CMK (cell line): ENCODE measurements around the gene PARD3B.

Source experiments
- DNase-seq: peaks from one replicate; pipeline ENCODE4 v3.0.0-alpha.2; 2010; ENCODE audit warnings: low read depth

The PARD3B gene

GRCh38 chr2:204544961-204545860 lies at the start of gene PARD3B:
Gene PARD3B, plus strand, starts transcription at chr2:204545475. Its CDS starts 525 bp downstream, at chr2:204546000.
- DNase-seq = no peak

- DNase-seq = no peak
Observed at GRCh38 chr2:204496779-204497178, 48.5 kb upstream of the PARD3B start.

- DNase-seq = no peak
Observed at GRCh38 chr2:204497855-204498254, 47.4 kb upstream of the PARD3B start.

GRCh38 chr2:204498291-204498690 lies 47.0 kb upstream of the PARD3B start:
- no peak for DNase-seq

GRCh38 chr2:204503869-204504268 lies 41.4 kb upstream of the PARD3B start:
- no peak for DNase-seq

- no peak for DNase-seq
Observed at GRCh38 chr2:204504594-204504993, 40.7 kb upstream of the PARD3B start.

GRCh38 chr2:204505488-204505887 lies 39.8 kb upstream of the PARD3B start:
- no peak for DNase-seq

GRCh38 chr2:204505946-204506345 lies 39.3 kb upstream of the PARD3B start:
- no peak for DNase-seq

GRCh38 chr2:204507636-204508035 lies 37.6 kb upstream of the PARD3B start:
- no peak for DNase-seq

GRCh38 chr2:204510709-204511420 lies 34.4 kb upstream of the PARD3B start:
- DNase-seq = no peak

- no peak for DNase-seq
Observed at GRCh38 chr2:204514439-204514838, 30.8 kb upstream of the PARD3B start.

GRCh38 chr2:204515416-204515815 lies 29.9 kb upstream of the PARD3B start:
- DNase-seq = no peak

- no peak for DNase-seq
Observed at GRCh38 chr2:204517154-204517553, 28.1 kb upstream of the PARD3B start.

- no peak for DNase-seq
Observed at GRCh38 chr2:204529795-204530463, 15.3 kb upstream of the PARD3B start.

GRCh38 chr2:204530464-204530805 lies 14.8 kb upstream of the PARD3B start:
- no peak for DNase-seq

GRCh38 chr2:204533629-204534370 lies 11.5 kb upstream of the PARD3B start:
- DNase-seq = no peak

GRCh38 chr2:204535356-204535755 lies 9.9 kb upstream of the PARD3B start:
- DNase-seq = no peak

GRCh38 chr2:204535764-204536163 lies 9.5 kb upstream of the PARD3B start:
- no peak for DNase-seq

GRCh38 chr2:204538182-204539018 lies 6.9 kb upstream of the PARD3B start:
- DNase-seq = no peak

- DNase-seq = no peak
Observed at GRCh38 chr2:204539019-204539385, 6.3 kb upstream of the PARD3B start.

GRCh38 chr2:204541637-204542036 lies 3.6 kb upstream of the PARD3B start:
- no peak for DNase-seq
